ENCODE data around the gene ECM1.

Gene ECM1

GRCh38 chr1:150513351-150513791 lies 5.5 kb downstream of the ECM1 start:
- DNase-seq, result no peak

- no peak for DNase-seq
Observed at GRCh38 chr1:150514260-150514659, 6.4 kb downstream of the ECM1 start.

GRCh38 chr1:150514913-150515327 lies 7.0 kb downstream of the ECM1 start:
- no peak for DNase-seq

GRCh38 chr1:150515328-150516049 lies 7.6 kb downstream of the ECM1 start, which contains the start of gene FALEC:
Gene FALEC, plus strand, starts transcription at chr1:150515752.
- DNase-seq, result peak; percentile 92

- no peak for DNase-seq
Observed at GRCh38 chr1:150516050-150516591, 8.2 kb downstream of the ECM1 start.

GRCh38 chr1:150516616-150517015 lies 8.7 kb downstream of the ECM1 start:
- no peak for DNase-seq

- no peak for DNase-seq
Observed at GRCh38 chr1:150521196-150521968, 13.5 kb downstream of the ECM1 start.

GRCh38 chr1:150525348-150525747 lies 17.4 kb downstream of the ECM1 start:
- DNase-seq, result no peak

- DNase-seq, result no peak
Observed at GRCh38 chr1:150528196-150528595, 20.3 kb downstream of the ECM1 start.

GRCh38 chr1:150529017-150529416 lies 21.1 kb downstream of the ECM1 start:
- no peak for DNase-seq

- no peak for DNase-seq
Observed at GRCh38 chr1:150530491-150531159, 22.7 kb downstream of the ECM1 start.

- DNase-seq, result no peak
Observed at GRCh38 chr1:150532860-150533259, 25.0 kb downstream of the ECM1 start.

- no peak for DNase-seq
Observed at GRCh38 chr1:150534002-150534401, 26.1 kb downstream of the ECM1 start.

GRCh38 chr1:150535511-150536287 lies 27.8 kb downstream of the ECM1 start:
- DNase-seq, result no peak

GRCh38 chr1:150536836-150537731 lies 29.2 kb downstream of the ECM1 start:
- DNase-seq, result no peak

- no peak for DNase-seq
Observed at GRCh38 chr1:150537732-150538684, 30.1 kb downstream of the ECM1 start.

GRCh38 chr1:150543500-150544143 lies 35.7 kb downstream of the ECM1 start:
- no peak for DNase-seq

GRCh38 chr1:150544204-150544603 lies 36.3 kb downstream of the ECM1 start:
- DNase-seq, result peak; percentile 9

- no peak for DNase-seq
Observed at GRCh38 chr1:150545486-150546032, 37.6 kb downstream of the ECM1 start.

Measured in CD4-positive, alpha-beta T cell treated with Interleukin-17A for 1 hour (primary cell).